Esophagus (tissue), 2 donors: ENCODE data around the gene TNIK. TPM values are rescaled to one million over a fixed set of nuclear protein-coding genes. Genes with fewer than 3 reads are reported as not detected.

Experiments
- H3K27ac ChIP-seq, 2 donors: one replicate each; pipeline ENCODE4 v1.5.1; 2013; ENCODE audit warnings: low read depth in 2 of 2, mild to moderate bottlenecking in 2 of 2, inconsistent platforms in 1 of 2, low read length in 1 of 2, moderate library complexity in 1 of 2
- H3K27me3 ChIP-seq, 2 donors: one replicate each; pipeline ENCODE4 v1.6.1; 2013; ENCODE audit warnings: low read length in 2 of 2, control low read depth in 1 of 2, mild to moderate bottlenecking in 1 of 2; ENCODE audit not compliant: insufficient read depth in 2 of 2, control insufficient read depth in 1 of 2
- H3K36me3 ChIP-seq, 2 donors: one replicate each; pipeline ENCODE4 v1.6.1; 2013; ENCODE audit warnings: low read length in 1 of 2; ENCODE audit not compliant: control insufficient read depth in 2 of 2, insufficient read depth in 2 of 2
- H3K4me1 ChIP-seq, 2 donors: one replicate each; pipeline ENCODE4 v1.6.1; 2013; ENCODE audit warnings: low read length in 1 of 2; ENCODE audit not compliant: control insufficient read depth in 2 of 2, insufficient read depth in 2 of 2
- H3K4me3 ChIP-seq, 2 donors: one replicate each; pipeline ENCODE4 v1.5.1; 2013; ENCODE audit warnings: low read length in 2 of 2, mild to moderate bottlenecking in 2 of 2, low read depth in 1 of 2, moderate library complexity in 1 of 2
- H3K9me3 ChIP-seq, 2 donors: one replicate each; pipeline ENCODE4 v1.6.1; 2013; ENCODE audit warnings: mild to moderate bottlenecking in 2 of 2, low read depth in 1 of 2, low read length in 1 of 2, moderate library complexity in 1 of 2; ENCODE audit not compliant: control insufficient read depth in 2 of 2, insufficient read depth in 1 of 2
- WGBS, 2 donors: extraction: QIAGEN DNeasy Blood & Tissue Kit; methylation state at CpG; one replicate each; pipeline ENCODE4 v1.1.7; 2013; 5-methylcytosine and 5-hydroxymethylcytosine counted together
- polyA plus RNA-seq, 2 donors: library from polyadenylated mRNA; stranded (reverse); fragments of 200-250 nt; gene quantifications; one replicate each; pipeline ENCODE4 v1.2.3, GENCODE V29; 2013
- donor health status: healthy with polysubstance abuse.
- donor health status: Bipolar disorder and iron deficiency.

The TNIK gene
- polyA plus RNA-seq, 2 donors = 2.2 to 3.2 TPM

DNA sequence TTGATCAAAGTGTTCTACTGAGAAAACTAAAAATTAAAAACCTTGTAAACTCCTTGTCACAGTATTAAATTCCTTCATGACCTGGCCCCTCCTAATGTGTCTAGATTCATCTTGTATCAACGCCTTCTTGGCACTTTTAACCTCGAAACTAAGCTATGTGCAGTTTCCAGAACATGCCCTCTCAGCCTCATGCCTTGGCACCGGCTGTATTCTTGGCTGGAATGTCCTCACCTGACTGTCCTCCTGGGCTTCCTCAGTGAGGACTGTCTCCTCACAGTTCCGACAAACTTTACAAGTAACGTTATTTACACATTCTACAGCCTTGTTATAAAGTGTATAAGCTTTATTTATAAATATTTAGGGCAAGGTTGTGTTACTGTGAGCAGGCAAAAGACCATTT lies 237.2 kb downstream of the TNIK start:
- 65 to 71% methylated on average over 5 of the region's 5 CpGs for WGBS, 2 donors
- Histone ChIP-seq H3K4me3 (no peak overlapping the region), H3K4me1 (no peaks in the 10 kb centered on the region), H3K27ac (no peak overlapping the region), H3K9me3 (no peaks in the 10 kb centered on the region), H3K36me3 (no peaks in the 10 kb centered on the region), H3K27me3 (no peaks in the 10 kb centered on the region)

DNA sequence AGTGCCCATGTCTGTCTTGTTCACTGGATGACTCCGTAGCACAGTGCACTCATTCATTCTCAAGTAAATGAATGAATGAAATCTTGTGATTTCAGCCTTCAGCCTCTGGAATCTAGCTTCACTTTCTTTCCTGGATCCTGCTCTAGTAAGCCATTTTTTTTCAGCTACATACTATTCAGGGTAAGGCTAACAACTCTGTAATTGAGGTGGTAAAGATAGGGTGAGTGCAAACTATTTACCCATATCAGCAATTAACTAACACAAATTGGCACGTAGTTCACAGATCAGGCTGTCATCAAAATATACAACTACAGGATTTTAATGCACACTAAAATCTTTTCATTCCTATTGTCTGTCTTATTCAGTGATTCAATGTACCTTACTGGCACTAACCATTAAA lies 238.6 kb downstream of the TNIK start:
- Histone ChIP-seq H3K4me3 (no peak overlapping the region), H3K9me3 (no peaks in the 10 kb centered on the region), H3K27me3 (no peaks in the 10 kb centered on the region), H3K4me1 (no peaks in the 10 kb centered on the region), H3K36me3 (no peaks in the 10 kb centered on the region), H3K27ac (no peak overlapping the region)
- WGBS, 2 donors = 90 to 98% methylated on average over 2 of the region's 2 CpGs

GRCh38 chr3:171221104-171221503 lies 239.1 kb downstream of the TNIK start:
- H3K36me3 ChIP-seq = no peaks in the 10 kb centered on the region
- H3K27me3 ChIP-seq = no peaks in the 10 kb centered on the region
- no peaks in the 10 kb centered on the region for H3K9me3 ChIP-seq
- no peak overlapping the region for H3K4me3 ChIP-seq
- no peak overlapping the region for H3K27ac ChIP-seq
- WGBS, 2 donors = 85 to 88% methylated on average over 2 of the region's 2 CpGs
- no peaks in the 10 kb centered on the region for H3K4me1 ChIP-seq

DNA sequence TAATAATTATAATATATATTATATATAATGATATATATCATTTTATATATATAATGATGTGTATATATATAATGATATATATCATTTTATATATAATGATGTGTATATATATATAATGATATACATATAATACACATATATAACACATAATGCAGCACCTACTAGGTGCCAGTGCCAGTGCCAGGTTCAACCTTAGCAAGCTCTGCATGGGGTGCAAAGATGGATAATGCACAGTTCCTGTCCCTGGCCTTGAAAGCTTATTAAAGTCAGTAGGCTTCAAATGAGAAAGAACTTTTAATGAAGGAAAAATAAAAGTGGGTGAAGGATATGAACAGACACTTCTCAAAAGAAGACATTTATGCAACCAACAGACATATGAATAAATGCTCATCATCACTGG lies 240.9 kb downstream of the TNIK start:
- Histone ChIP-seq H3K27me3 (no peaks in the 10 kb centered on the region), H3K27ac (no peak overlapping the region), H3K4me3 (no peak overlapping the region), H3K36me3 (no peaks in the 10 kb centered on the region), H3K9me3 (no peaks in the 10 kb centered on the region), H3K4me1 (no peaks in the 10 kb centered on the region)

DNA sequence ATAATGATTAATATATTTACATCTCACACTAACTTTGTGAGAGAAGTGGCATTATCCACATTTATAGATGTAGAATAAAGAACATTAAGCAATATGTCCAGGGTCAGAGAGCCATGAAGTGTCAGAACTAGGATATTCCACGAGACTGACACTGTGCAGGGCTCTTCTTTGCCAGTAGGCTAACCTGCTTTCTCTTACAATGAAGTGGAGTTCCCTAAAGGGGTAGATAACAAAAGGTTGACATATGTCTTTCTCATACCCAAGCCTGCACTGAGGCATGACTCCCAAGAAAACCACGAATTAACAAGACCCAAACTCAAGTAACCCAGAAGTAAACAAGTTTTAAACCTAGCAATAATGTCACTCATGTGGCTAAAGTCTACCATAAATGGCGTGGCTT lies 242.1 kb downstream of the TNIK start:
- no peaks in the 10 kb centered on the region for H3K4me1 ChIP-seq
- no peaks in the 10 kb centered on the region for H3K36me3 ChIP-seq
- H3K27ac ChIP-seq = no peak overlapping the region
- 73 to 83% methylated on average over 3 of the region's 3 CpGs for WGBS, 2 donors
- H3K27me3 ChIP-seq = no peaks in the 10 kb centered on the region
- no peaks in the 10 kb centered on the region for H3K9me3 ChIP-seq
- no peak overlapping the region for H3K4me3 ChIP-seq

DNA sequence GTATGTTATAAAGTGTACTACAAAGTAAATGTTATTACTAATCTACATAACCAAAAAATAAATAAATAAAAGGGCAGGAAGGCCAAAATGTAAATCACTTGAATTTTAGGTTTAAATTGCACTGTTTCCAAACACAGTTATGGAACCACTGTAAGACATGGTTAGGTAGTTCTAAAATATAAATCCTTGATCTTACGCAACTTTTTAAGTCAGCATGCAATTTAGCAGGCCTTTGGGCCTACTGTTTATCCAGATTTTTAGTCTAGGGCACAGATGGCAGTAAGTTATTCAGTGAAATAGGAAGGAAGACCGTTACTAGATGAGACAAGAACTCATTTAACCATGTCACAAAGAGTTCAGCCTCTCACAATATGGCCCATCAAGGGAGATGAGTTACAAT lies 246.3 kb downstream of the TNIK start:
- H3K27ac ChIP-seq = no peak overlapping the region
- 92 to 94% methylated on average over 2 of the region's 2 CpGs for WGBS, 2 donors
- H3K4me1 ChIP-seq = no peaks in the 10 kb centered on the region
- no peaks in the 10 kb centered on the region for H3K9me3 ChIP-seq
- no peaks in the 10 kb centered on the region for H3K27me3 ChIP-seq
- no peak overlapping the region for H3K4me3 ChIP-seq
- H3K36me3 ChIP-seq = no peaks in the 10 kb centered on the region

DNA sequence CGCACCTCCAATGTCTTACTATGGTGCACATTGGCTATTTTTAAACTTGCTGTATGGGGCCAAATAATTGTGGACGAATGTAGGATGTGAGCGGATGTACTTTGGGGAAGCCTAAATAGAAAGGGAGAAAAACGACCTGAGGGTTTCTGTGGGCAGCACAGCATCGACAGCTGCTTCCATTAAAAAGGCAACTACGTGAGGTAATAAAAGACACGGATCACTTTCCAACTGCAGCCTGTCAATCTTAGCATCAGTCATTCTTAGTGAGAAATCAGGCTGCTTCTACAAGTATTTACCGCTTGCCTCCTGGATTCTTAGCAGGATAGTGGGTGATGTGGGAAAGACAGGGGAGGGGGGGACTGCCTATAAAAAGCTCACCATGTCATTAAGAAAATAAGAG lies 247.0 kb downstream of the TNIK start:
- Histone ChIP-seq H3K27ac (no peak overlapping the region), H3K9me3 (no peaks in the 10 kb centered on the region), H3K27me3 (no peaks in the 10 kb centered on the region), H3K4me3 (no peak overlapping the region), H3K4me1 (no peaks in the 10 kb centered on the region), H3K36me3 (no peaks in the 10 kb centered on the region)
- WGBS, 2 donors = 87 to 90% methylated on average over 8 of the region's 8 CpGs

DNA sequence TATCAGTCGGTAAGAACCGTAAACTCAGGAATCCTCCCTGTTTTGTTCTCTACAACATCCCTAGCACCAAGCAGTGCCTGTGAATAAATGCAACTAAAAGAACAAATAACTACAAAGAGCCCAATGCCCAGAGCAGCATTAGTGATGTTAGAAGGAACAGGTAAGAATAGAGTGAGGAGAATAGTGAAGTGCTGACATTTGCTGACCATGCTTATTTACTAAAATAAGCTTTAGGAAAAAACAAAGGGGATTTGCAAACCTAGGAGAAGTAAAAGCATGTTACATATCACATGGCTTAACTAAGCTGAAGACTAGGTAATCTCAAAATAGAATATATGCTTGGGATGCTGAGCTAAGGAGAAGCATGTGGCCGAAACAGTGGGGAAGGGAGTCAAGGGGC lies 247.6 kb downstream of the TNIK start:
- no peaks in the 10 kb centered on the region for H3K9me3 ChIP-seq
- no peaks in the 10 kb centered on the region for H3K36me3 ChIP-seq
- no peak overlapping the region for H3K27ac ChIP-seq
- H3K4me1 ChIP-seq = no peaks in the 10 kb centered on the region
- 92% methylated on average over 3 of the region's 3 CpGs for WGBS, 2 donors
- no peak overlapping the region for H3K4me3 ChIP-seq
- H3K27me3 ChIP-seq = no peaks in the 10 kb centered on the region

DNA sequence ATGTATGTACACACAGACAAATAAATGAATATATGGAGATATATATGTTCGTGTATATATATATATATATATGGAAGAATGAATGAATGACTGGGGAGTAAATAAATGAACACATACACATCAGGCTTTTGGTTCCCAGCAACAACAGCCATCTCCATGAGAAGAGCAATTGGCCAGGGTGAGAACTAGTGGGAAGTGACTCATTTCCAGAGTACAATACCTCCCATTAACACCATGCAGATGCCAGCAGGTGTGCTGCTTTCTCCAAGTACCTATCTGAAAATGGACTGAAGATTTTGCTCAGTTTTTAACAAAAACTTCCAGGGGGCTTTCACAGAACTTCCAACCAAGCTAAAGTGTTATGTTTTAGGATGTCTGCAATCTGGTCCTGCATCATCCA lies 253.9 kb downstream of the TNIK start:
- H3K4me1 ChIP-seq = no peaks in the 10 kb centered on the region
- 79 to 94% methylated on average over 1 of the region's 1 CpG for WGBS, 2 donors
- no peak overlapping the region for H3K4me3 ChIP-seq
- H3K9me3 ChIP-seq = peaks cover 0 to 4% of the 10 kb centered on the region in 2 donors
- H3K27me3 ChIP-seq = no peaks in the 10 kb centered on the region
- H3K36me3 ChIP-seq = no peaks in the 10 kb centered on the region
- H3K27ac ChIP-seq = no peak overlapping the region

DNA sequence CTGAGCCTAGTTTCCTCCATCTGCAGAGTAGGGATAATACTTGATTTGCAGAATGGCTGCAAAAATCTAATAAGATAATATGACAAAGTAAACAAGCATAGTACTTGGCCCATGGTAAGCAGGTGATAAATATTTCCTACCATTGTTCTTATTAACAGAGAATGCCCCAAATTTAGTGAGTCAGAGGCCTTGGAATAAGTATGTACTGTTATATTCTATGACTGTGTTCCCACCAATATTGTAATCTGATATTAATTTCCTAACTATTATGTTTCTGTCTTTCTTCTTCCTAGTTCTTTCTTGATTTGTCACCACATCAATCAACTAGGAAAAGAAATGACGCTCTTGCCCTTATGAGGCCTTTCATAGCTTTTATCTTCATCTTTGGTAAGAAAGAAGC lies 255.3 kb downstream of the TNIK start:
- WGBS, 2 donors = 84 to 89% methylated on average over 1 of the region's 1 CpG
- Histone ChIP-seq H3K36me3 (no peaks in the 10 kb centered on the region), H3K4me3 (no peak overlapping the region), H3K9me3 (peaks cover 0 to 4% of the 10 kb centered on the region in 2 donors), H3K27ac (no peak overlapping the region), H3K4me1 (no peaks in the 10 kb centered on the region), H3K27me3 (no peaks in the 10 kb centered on the region)
